T1000 (cell line): ENCODE results near the gene NOC3L.
"Not testable (repeated sequence)": the region's sequence is repeated elsewhere in the genome, so short reads cannot be mapped to it uniquely, and the experiment has no call there.

Experiments
- DNase-seq: peaks from one replicate; lab custom pipeline; 2025; ENCODE audit warnings: mixed read lengths; lab: John Stamatoyannopoulos, UW

Gene NOC3L

DNA sequence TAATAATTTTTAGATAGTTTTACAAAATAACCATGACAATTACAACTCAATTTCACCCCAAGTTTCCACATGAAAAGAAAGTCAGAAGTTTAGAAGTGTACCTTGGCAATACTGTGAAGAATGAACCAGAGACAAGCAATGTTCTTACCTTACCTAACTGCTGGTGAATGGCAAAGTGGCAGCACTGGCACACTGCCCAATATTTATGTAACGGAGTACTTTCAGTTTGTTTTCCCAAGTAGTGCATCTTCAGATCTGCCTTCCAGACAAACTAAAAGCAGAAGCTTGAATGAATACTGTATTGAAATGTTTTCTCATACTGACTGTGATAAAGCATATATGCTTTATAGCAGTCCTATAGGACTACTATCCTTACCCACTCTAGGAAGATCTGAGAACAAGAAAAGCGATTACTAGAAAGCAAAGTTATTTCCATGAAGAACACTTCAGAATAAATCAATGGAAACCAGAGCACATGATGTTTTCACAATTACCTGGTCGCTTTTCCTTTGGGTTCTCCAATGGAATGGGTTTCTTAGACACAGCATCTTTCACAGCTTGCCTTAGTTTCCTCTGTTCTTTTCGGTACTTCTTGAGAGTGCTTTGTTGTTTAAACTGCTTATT is 1.5 kb downstream of the NOC3L start:
- no peak for DNase-seq

GRCh38 chr10:94358480-94358879 is 4.3 kb downstream of the NOC3L start:
- peak; percentile 51 for DNase-seq

DNA sequence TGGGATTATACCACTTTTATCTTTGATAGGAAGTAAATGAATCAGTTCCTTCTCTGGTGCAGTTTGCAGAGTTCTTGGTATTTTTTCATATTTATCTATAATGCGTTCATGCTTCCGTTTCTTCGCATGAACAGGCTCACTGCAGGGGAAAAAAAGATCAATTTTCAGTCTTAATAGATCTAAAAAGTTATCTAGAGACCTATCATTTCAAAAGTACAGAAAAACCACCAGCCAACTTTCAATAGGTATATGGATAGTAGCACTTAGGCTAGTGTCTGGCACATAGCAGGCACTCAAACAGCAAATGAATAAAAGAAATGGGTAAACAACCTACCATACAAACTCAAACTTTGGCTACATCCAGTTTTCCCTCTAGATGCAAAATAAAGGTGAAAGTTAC is 5.5 kb downstream of the NOC3L start:
- DNase-seq, result no peak

DNA sequence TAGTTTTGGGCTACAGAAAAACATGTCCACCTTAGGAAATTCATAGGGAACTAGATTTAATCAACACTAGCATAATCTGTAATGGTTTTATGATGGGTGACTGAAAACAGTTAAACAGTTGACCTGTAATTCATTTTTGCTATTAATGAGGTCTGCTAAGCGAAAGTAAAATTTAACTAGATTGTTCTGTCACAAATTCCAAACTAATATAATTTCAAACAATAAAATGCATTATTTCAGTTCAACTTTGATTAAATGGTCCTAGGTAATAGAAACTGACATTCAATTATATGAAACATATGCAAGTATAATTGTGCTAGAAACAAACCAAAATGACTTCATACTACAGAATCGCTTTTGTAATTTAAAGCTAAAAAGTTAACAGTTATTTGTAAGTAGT is 6.9 kb downstream of the NOC3L start:
- DNase-seq, result no peak

- DNase-seq, result no peak
Observed at GRCh38 chr10:94353336-94353735, 9.4 kb downstream of the NOC3L start.

- DNase-seq, result no peak
Observed at GRCh38 chr10:94351089-94351488, 11.7 kb downstream of the NOC3L start.

DNA sequence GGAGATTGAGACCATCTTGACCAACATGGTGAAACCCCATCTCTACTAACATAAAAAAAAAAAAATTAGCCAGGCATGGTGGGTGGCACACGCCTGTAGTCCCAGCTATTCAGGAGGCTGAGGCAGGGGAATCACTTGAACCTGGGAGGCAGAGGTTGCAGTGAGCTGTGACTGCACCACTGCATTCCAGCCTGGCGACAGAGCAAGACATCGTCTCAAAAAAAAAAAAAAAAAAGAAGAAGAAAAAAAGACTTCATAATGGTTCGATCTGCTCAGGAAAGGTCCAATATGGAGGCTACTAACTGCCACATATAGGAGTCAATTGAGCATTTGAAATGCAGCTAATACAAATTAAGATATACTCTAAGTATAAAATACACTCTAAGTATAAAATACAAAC is 12.2 kb downstream of the NOC3L start:
- not testable (repeated sequence) for DNase-seq

- DNase-seq, result no peak
Observed at GRCh38 chr10:94349327-94349726, 13.4 kb downstream of the NOC3L start.

- DNase-seq, result no peak
Observed at GRCh38 chr10:94344522-94345122, 18.1 kb downstream of the NOC3L start.

- DNase-seq, result no peak
Observed at GRCh38 chr10:94343151-94343550, 19.6 kb downstream of the NOC3L start.

- no peak for DNase-seq
Observed at GRCh38 chr10:94334857-94335256, 27.9 kb downstream of the NOC3L start.

- no peak for DNase-seq
Observed at GRCh38 chr10:94333051-94333450, 29.7 kb downstream of the NOC3L start.

DNA sequence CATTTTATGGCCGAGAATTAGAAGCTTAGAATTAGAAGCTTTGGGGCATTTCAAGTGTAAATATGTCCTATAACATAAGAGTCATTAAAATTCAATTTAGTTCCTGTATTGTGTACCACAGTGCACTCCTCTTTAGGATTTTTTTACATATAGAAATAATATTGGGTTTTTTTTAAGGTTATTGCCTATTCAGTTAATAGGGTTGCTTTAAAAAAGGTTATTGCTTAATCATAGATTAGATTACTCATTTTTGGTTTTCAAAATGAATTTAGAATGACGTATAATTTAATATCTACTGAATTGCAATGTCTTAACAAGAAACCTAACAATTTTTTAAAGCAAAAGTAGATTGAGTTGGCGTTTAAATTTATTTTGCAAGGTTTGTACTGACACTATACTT is 34.1 kb downstream of the NOC3L start:
- no peak for DNase-seq

DNA sequence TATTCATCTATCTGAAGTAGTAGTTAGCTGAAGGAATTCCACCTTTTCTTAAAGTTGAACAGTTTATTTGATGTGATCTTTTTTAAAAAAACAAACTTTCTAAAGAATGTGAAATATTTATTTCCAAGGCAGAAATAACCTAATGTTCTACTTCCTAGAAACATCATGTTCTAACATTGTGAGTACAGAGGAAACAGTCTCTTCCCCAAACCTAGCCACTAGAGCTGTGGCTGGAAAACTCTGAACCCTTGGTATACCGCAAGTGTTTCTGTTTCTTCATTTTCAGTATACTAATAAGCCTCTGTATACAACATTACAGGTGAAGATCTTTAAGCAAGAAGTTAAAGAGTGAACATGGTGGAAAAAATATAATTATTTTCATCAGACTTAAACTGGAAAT is 35.1 kb downstream of the NOC3L start:
- DNase-seq, result no peak

- no peak for DNase-seq
Observed at GRCh38 chr10:94324609-94325233, 38.0 kb downstream of the NOC3L start.

DNA sequence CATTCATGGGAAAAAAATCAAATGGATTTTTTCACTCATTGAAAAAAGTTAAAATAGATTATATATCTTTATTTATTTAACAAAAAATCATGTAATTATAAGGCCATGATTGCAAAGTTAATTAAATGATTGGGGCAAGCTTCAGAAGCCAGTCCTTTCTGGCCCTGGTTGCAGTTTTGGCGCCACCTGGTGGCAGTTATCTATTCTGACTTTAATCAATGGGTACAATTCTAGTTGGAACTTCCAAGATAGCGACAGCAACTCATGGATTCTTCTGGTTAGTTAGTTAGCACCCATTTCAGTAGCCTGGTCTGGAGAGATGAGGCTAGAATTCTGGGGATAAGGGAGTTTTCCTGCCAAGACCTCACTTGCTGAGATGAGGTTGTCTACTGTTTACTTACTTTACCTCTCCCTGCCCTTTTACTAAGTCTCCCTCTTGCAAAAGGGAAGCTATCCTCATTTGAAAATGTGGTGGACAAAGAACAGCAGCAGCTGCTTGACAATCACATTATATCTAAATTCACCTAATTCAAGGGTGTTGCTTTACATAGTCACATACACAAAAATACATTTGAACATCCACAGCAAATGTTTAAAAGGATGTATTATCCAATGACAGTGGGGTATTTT is 42.3 kb downstream of the NOC3L start:
- DNase-seq, result peak; percentile 32

- no peak for DNase-seq
Observed at GRCh38 chr10:94316560-94316959, 46.2 kb downstream of the NOC3L start.

GRCh38 chr10:94315975-94316464 is 46.7 kb downstream of the NOC3L start:
- no peak for DNase-seq

DNA sequence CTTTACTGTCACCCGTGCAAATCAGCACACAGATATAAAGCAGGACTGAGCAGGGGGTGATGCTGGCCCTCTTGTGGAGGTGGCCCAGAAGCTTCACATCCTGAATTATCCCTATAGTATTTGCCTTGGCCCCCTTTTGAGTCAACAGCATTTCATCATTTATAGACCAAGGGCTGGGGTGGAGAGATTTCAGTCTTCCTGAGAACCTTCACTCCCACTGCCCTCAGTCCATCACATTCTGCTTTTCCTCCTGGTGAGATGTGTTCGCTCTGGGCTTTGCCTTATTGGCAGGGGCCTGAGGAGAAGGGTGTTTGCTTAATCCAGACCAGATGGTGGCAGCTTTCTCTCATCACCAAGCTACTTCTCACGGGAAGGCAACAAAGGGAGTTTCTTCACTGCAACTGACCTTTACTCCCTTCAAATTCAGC is 47.7 kb downstream of the NOC3L start:
- DNase-seq, result no peak

DNA sequence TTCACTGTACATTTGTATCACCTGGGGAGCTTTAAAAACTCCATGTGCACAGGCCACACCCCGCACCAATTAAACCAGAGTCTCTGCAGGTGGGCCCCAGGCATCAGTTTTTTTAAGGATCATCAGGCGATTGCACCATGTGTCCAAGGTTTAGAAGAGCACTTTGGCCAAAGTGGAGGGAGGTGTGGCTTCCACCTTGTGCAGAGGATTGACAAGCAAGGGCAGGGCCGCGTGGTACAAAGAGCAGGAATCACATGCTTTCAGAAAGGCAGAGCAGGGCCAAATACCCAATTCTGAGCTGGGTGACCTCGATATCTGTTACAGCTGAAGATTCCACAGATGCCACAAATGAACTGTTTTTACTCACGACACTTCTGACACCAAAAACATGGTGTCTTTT is 52.4 kb downstream of the NOC3L start:
- DNase-seq, result no peak

DNA sequence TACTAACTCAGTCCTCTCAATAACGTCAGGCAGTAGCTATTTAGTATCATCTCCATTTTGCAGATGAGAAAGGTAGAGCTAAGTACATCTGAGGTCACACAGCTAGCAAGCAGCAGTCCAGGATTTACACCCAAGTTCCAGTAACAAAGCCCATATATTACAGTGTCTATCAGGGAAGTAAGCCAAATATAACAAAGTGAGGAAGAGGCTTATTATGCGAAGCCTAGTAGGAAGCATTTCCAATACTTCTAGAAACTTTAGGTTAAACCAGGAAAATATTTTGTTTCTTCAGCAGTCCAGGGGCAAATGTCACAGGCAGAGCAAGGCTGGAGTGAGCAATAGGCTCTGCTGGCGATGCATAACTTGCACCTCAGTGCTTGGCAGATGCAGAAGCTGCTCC is 53.9 kb downstream of the NOC3L start:
- DNase-seq, result no peak

GRCh38 chr10:94307046-94307615 is 55.6 kb downstream of the NOC3L start:
- no peak for DNase-seq

GRCh38 chr10:94303929-94304328 is 58.8 kb downstream of the NOC3L start:
- DNase-seq, result no peak
